Immature natural killer cell (primary cell): Measurements from ENCODE around the gene YES1. TPM values are rescaled to one million over a fixed set of nuclear protein-coding genes. Genes with fewer than 3 reads are reported as not detected.
A peak's percentile ranks its signal among the peaks of the same experiment; 100 is the strongest.

Experiments
- DNase-seq, 3 donors: peaks; one replicate each; pipeline ENCODE4 v3.0.0; 2022; ENCODE audit warnings: mixed read lengths in 1 of 3
- H3K27ac Mint-ChIP-seq, 6 donors: one replicate each; pipeline ENCODE4 v1.8.0; 2020; ENCODE audit warnings: mixed read lengths in 6 of 6, mild to moderate bottlenecking in 5 of 6, inconsistent platforms in 4 of 6, moderate library complexity in 3 of 6
- H3K27me3 Mint-ChIP-seq, 3 donors: one replicate each; pipeline ENCODE4 v1.8.0; 2020 to 2021; ENCODE audit warnings: low read depth in 3 of 3, mild to moderate bottlenecking in 3 of 3, mixed read lengths in 3 of 3, moderate library complexity in 3 of 3, inconsistent platforms in 1 of 3
- H3K36me3 Mint-ChIP-seq, 3 donors: one replicate each; pipeline ENCODE4 v1.8.0; 2020; ENCODE audit warnings: mixed read lengths in 3 of 3, inconsistent platforms in 2 of 3, mild to moderate bottlenecking in 2 of 3
- H3K4me1 Mint-ChIP-seq, 2 donors: one replicate each; pipeline ENCODE4 v1.8.0; 2020; ENCODE audit warnings: inconsistent platforms in 2 of 2, mild to moderate bottlenecking in 2 of 2, mixed read lengths in 2 of 2, moderate library complexity in 1 of 2
- H3K4me3 Mint-ChIP-seq, 5 donors: one replicate each; pipeline ENCODE4 v1.8.0; 2020; ENCODE audit warnings: mild to moderate bottlenecking in 5 of 5, mixed read lengths in 5 of 5, inconsistent platforms in 3 of 5, moderate library complexity in 3 of 5
- H3K9me3 Mint-ChIP-seq, 6 donors: one replicate each; pipeline ENCODE4 v1.8.0; 2020; ENCODE audit warnings: mild to moderate bottlenecking in 6 of 6, mixed read lengths in 6 of 6, inconsistent platforms in 4 of 6, moderate library complexity in 3 of 6
- polyA plus RNA-seq, 3 donors: library from polyadenylated mRNA; unstranded; fragments of 300-500 nt; fragmentation: Illumina TruSeq; gene quantifications; one replicate each; pipeline ENCODE4 v1.2.3, GENCODE V29; 2021

Gene YES1
- polyA plus RNA-seq: 10 to 100 TPM in 1 of 3 donors, 1 to 10 TPM in 2; 2.0 to 11.6 (median 7.0) TPM

- Mint-ChIP-seq H3K9me3 (no peaks in the 10 kb centered on the region), H3K4me1 (peaks cover 86 to 89% of the 10 kb centered on the region in 2 donors), H3K27me3 (peaks cover 13 to 36% (median 14%) of the 10 kb centered on the region in 3 donors), H3K4me3 (peak within 1 kb of the TSS; percentile 94 to 99 (median 99)), H3K36me3 (no peaks in the 10 kb centered on the region), H3K27ac (peak within 1 kb of the TSS; percentile 97 to 99 (median 99))
- no peak for DNase-seq
Measured at GRCh38 chr18:811892-812375, at the start of gene YES1. TSS of gene YES1 (minus strand) at chr18:812242. CDS start at chr18:756827, 55,415 bp downstream.

GRCh38 chr18:857986-858385, 45.9 kb upstream of the YES1 start:
- DNase-seq: no peak
- H3K27ac Mint-ChIP-seq: no peak overlapping the region
- H3K9me3 Mint-ChIP-seq: no peaks in the 10 kb centered on the region
- no peaks in the 10 kb centered on the region for H3K36me3 Mint-ChIP-seq
- no peak overlapping the region for H3K4me3 Mint-ChIP-seq
- peaks cover 0 to 9% (median 2%) of the 10 kb centered on the region in 3 donors for H3K27me3 Mint-ChIP-seq
- no peaks in the 10 kb centered on the region for H3K4me1 Mint-ChIP-seq

GRCh38 chr18:853471-853870, 41.4 kb upstream of the YES1 start:
- no peaks in the 10 kb centered on the region for H3K4me1 Mint-ChIP-seq
- no peak overlapping the region for H3K27ac Mint-ChIP-seq
- peaks cover 0 to 13% (median 2%) of the 10 kb centered on the region in 3 donors for H3K27me3 Mint-ChIP-seq
- no peak overlapping the region for H3K4me3 Mint-ChIP-seq
- no peak for DNase-seq
- H3K36me3 Mint-ChIP-seq: no peaks in the 10 kb centered on the region
- H3K9me3 Mint-ChIP-seq: no peaks in the 10 kb centered on the region

GRCh38 chr18:850960-851359, 38.9 kb upstream of the YES1 start:
- no peak overlapping the region for H3K27ac Mint-ChIP-seq
- H3K27me3 Mint-ChIP-seq: peaks cover 0 to 10% (median 0%) of the 10 kb centered on the region in 3 donors
- DNase-seq: no peak
- no peaks in the 10 kb centered on the region for H3K36me3 Mint-ChIP-seq
- H3K9me3 Mint-ChIP-seq: no peaks in the 10 kb centered on the region
- no peak overlapping the region for H3K4me3 Mint-ChIP-seq
- H3K4me1 Mint-ChIP-seq: no peaks in the 10 kb centered on the region

GRCh38 chr18:849021-849420, 37.0 kb upstream of the YES1 start:
- Mint-ChIP-seq H3K27ac (no peak overlapping the region), H3K4me3 (no peak overlapping the region), H3K9me3 (no peaks in the 10 kb centered on the region), H3K4me1 (no peaks in the 10 kb centered on the region), H3K27me3 (peaks cover 0 to 7% (median 1%) of the 10 kb centered on the region in 3 donors), H3K36me3 (no peaks in the 10 kb centered on the region)
- no peak for DNase-seq

- no peak for DNase-seq
- Mint-ChIP-seq H3K27ac (no peak overlapping the region), H3K4me1 (no peaks in the 10 kb centered on the region), H3K27me3 (peaks cover 0 to 7% (median 1%) of the 10 kb centered on the region in 3 donors), H3K36me3 (no peaks in the 10 kb centered on the region), H3K9me3 (no peaks in the 10 kb centered on the region), H3K4me3 (no peak overlapping the region)
Measured at GRCh38 chr18:848062-848861, 36.2 kb upstream of the YES1 start.

- peaks cover 0 to 6% (median 1%) of the 10 kb centered on the region in 3 donors for H3K27me3 Mint-ChIP-seq
- H3K27ac Mint-ChIP-seq: no peak overlapping the region
- H3K9me3 Mint-ChIP-seq: no peaks in the 10 kb centered on the region
- no peaks in the 10 kb centered on the region for H3K4me1 Mint-ChIP-seq
- no peak for DNase-seq
- H3K36me3 Mint-ChIP-seq: no peaks in the 10 kb centered on the region
- no peak overlapping the region for H3K4me3 Mint-ChIP-seq
Measured at GRCh38 chr18:845152-845819, 33.2 kb upstream of the YES1 start.

GRCh38 chr18:841647-842370, 29.8 kb upstream of the YES1 start:
- H3K4me3 Mint-ChIP-seq: no peak overlapping the region
- no peaks in the 10 kb centered on the region for H3K9me3 Mint-ChIP-seq
- H3K27ac Mint-ChIP-seq: no peak overlapping the region
- H3K27me3 Mint-ChIP-seq: peaks cover 0 to 8% (median 1%) of the 10 kb centered on the region in 3 donors
- DNase-seq: no peak
- H3K36me3 Mint-ChIP-seq: no peaks in the 10 kb centered on the region
- H3K4me1 Mint-ChIP-seq: peaks cover 0 to 4% of the 10 kb centered on the region in 2 donors

- DNase-seq: no peak
- Mint-ChIP-seq H3K36me3 (no peaks in the 10 kb centered on the region), H3K9me3 (no peaks in the 10 kb centered on the region), H3K4me3 (no peak overlapping the region), H3K27ac (no peak overlapping the region), H3K27me3 (peaks cover 0 to 8% (median 1%) of the 10 kb centered on the region in 3 donors), H3K4me1 (peaks cover 0 to 4% of the 10 kb centered on the region in 2 donors)
Measured at GRCh38 chr18:840516-840915, 28.5 kb upstream of the YES1 start.

- Mint-ChIP-seq H3K27me3 (peaks cover 0 to 8% (median 1%) of the 10 kb centered on the region in 3 donors), H3K4me3 (no peak overlapping the region), H3K36me3 (no peaks in the 10 kb centered on the region), H3K4me1 (peaks cover 0 to 4% of the 10 kb centered on the region in 2 donors), H3K9me3 (no peaks in the 10 kb centered on the region), H3K27ac (no peak overlapping the region)
- DNase-seq: no peak
Measured at GRCh38 chr18:840023-840408, 28.0 kb upstream of the YES1 start.

GRCh38 chr18:839224-840022, 27.4 kb upstream of the YES1 start:
- Mint-ChIP-seq H3K36me3 (no peaks in the 10 kb centered on the region), H3K27me3 (peaks cover 0 to 8% (median 0%) of the 10 kb centered on the region in 3 donors), H3K4me3 (no peak overlapping the region), H3K4me1 (peaks cover 0 to 4% of the 10 kb centered on the region in 2 donors), H3K9me3 (no peaks in the 10 kb centered on the region), H3K27ac (no peak overlapping the region)
- peak; percentile 65 to 75 (median 72) for DNase-seq

GRCh38 chr18:837922-838321, 25.9 kb upstream of the YES1 start:
- H3K36me3 Mint-ChIP-seq: no peaks in the 10 kb centered on the region
- no peak for DNase-seq
- peaks cover 0 to 4% of the 10 kb centered on the region in 2 donors for H3K4me1 Mint-ChIP-seq
- peaks cover 0 to 8% (median 0%) of the 10 kb centered on the region in 3 donors for H3K27me3 Mint-ChIP-seq
- no peak overlapping the region for H3K4me3 Mint-ChIP-seq
- H3K27ac Mint-ChIP-seq: peak overlapping the region in 1 of 6 donors; percentile 17
- H3K9me3 Mint-ChIP-seq: no peaks in the 10 kb centered on the region

- H3K27ac Mint-ChIP-seq: no peak overlapping the region
- peaks cover 2 to 4% (median 3%) of the 10 kb centered on the region in 3 donors for H3K27me3 Mint-ChIP-seq
- DNase-seq: no peak
- peaks cover 17 to 21% of the 10 kb centered on the region in 2 donors for H3K4me1 Mint-ChIP-seq
- H3K36me3 Mint-ChIP-seq: no peaks in the 10 kb centered on the region
- peaks cover 0 to 2% (median 0%) of the 10 kb centered on the region in 6 donors for H3K9me3 Mint-ChIP-seq
- H3K4me3 Mint-ChIP-seq: no peak overlapping the region
Measured at GRCh38 chr18:834082-834720, 22.2 kb upstream of the YES1 start.
